Cardiac fibroblast (primary cell): ENCODE results near the gene PTPRCAP.

Experiments used
- DNase-seq, 2 donors: peaks; one replicate each; pipeline versions ENCODE4 v3.0.0 to v3.0.0-alpha.2; 2010; ENCODE audit warnings: low read depth in 2 of 2
- H3K4me3 ChIP-seq, 2 donors: replicated peaks in 1 of 2; 1 replicate in 1 of 2; 2 replicates in 1 of 2; pipeline ENCODE4 v1.5.1; 2011; ENCODE audit warnings: low read depth in 2 of 2, low read length in 2 of 2, mild to moderate bottlenecking in 2 of 2, moderate library complexity in 1 of 2
- TF ChIP-seq, protein P1 (sequence below): IDR thresholded peaks from one replicate; pipeline ENCODE4 v1.5.1; 2011; ENCODE audit warnings: low read depth, mild to moderate bottlenecking, low read length, inconsistent platforms

Gene PTPRCAP

DNA sequence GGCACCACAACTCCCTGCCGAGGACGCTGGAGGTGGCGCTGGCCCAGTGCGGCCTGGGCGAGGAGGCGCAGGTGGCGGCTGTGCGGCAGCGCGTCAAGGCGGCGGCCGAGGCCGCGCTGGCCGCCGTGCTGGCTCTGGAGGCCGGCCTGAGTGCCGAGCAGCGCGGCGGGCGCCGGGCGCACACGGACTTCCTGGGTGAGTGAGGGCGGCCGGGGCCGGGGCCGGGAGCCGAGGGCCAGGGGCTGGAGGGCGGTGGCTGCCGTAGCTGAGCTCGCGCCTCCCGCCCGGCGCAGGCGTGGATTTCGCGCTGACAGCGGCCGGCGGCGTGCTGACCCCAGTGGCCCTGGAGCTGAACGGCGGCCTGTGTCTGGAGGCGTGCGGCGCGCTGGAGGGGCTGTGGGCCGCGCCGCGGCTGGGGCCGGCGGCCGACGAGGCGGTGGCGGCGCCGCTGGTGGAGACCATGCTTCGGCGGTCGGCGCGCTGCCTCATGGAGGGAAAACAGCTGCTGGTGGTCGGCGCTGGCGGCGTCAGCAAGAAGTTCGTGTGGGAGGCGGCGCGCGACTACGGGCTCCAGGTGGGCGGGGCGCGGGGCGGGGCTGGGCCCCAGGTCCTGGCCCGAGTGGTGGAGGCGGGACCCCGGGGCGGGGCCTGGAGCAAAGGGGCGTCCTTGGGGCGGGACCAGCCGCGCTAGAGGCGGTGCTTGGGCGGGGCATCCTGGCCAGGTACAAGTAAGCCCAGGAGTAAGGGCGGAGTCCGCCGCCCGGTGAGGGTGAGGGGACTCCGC, 16.6 kb downstream of the PTPRCAP start:
- peak overlapping the region; percentile 21 to 49 for H3K4me3 ChIP-seq
- TF ChIP-seq, protein P1, sequence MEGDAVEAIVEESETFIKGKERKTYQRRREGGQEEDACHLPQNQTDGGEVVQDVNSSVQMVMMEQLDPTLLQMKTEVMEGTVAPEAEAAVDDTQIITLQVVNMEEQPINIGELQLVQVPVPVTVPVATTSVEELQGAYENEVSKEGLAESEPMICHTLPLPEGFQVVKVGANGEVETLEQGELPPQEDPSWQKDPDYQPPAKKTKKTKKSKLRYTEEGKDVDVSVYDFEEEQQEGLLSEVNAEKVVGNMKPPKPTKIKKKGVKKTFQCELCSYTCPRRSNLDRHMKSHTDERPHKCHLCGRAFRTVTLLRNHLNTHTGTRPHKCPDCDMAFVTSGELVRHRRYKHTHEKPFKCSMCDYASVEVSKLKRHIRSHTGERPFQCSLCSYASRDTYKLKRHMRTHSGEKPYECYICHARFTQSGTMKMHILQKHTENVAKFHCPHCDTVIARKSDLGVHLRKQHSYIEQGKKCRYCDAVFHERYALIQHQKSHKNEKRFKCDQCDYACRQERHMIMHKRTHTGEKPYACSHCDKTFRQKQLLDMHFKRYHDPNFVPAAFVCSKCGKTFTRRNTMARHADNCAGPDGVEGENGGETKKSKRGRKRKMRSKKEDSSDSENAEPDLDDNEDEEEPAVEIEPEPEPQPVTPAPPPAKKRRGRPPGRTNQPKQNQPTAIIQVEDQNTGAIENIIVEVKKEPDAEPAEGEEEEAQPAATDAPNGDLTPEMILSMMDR, result no peak
- DNase-seq, result peak; percentile 88 to 94

DNA sequence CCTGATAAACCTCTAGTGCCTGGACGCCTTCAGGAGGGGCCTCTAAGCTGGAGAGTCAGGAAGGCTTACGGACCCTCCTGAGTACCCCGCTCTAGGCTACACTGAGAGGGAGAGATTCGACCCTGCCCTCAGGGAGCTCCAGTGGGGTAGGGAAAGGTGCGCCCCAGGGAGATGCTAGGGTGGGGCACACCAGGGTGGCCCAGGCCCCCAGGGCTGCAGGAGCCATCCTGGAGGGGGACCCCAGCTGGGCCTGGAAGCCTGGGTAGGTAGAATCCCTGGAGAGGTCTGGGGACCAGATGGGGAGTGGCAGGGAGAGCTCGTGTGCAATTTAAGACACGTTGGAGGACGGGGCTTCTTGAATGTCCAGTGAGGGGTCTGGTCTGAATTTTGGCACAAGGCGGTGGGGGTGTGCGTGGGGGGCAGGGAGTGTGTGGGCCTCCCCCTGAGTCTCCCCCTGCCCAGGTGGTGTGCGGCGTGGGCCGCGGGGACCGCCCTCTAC, 17.3 kb downstream of the PTPRCAP start:
- peak overlapping the region; percentile 21 to 49 for H3K4me3 ChIP-seq
- DNase-seq, result no peak
- TF ChIP-seq, protein P1, result no peak

DNA sequence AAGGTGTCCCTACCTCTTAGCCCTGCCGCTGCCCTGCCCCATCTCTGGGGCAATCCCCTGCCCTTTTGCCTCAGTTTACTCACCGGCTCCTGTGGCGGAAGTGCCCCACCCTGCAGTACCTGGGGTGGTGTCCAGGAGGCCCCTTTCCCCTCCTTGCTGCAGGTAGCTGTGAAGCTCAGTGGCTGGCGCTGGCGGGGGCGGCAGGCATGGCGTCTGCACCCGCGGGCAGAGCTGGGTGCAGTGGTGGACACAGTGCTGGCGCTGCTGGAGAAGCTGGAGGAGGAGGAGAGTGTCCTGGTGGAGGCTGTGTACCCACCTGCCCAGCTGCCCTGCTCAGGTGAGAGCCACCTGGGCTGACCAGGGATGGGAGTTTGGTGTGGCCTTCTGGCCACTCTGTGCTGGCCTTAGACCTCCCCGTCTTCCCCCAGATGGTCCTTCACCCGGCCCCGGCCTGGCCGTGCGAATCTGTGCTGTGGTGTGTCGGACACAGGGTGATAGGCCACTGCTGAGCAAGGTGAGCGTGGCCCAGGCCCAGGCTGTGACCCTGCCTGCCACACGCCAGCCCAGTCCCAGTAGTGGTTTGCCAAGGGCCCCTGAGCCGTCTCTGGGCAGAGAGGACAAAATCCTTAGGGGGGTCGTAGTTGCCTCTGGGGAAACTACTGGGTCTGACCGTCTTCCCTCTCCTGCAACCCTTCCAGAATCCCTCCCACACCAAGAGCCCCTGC, 18.0 kb downstream of the PTPRCAP start:
- DNase-seq, result no peak
- TF ChIP-seq, protein P1, result no peak
- H3K4me3 ChIP-seq, result no peak overlapping the region

GRCh38 chr11:67418476-67419281, 18.8 kb downstream of the PTPRCAP start:
- no peak overlapping the region for H3K4me3 ChIP-seq
- TF ChIP-seq, protein P1, result no peak
- no peak for DNase-seq

DNA sequence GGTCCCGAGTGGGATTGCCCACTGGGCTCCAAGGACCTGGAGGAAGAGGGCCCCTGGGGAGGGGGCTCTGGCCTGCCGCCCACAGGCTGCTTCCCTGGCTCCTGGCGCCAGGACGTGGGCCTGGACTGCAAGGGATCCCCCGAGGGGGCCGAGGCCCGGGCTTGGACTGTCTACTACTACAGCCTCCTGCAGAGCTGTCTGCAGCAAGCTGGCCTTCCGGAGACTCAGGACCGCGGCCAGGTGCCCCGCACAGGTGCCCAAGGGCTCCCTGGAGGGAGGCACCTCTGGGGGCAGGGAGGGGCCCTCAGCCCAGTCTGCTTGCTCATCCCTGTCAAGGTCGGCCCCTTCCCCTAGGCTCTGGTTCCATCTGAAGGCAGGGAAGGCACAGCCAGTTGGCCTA, 20.1 kb downstream of the PTPRCAP start:
- DNase-seq, result no peak
- H3K4me3 ChIP-seq, result no peak overlapping the region
- TF ChIP-seq, protein P1, result no peak

DNA sequence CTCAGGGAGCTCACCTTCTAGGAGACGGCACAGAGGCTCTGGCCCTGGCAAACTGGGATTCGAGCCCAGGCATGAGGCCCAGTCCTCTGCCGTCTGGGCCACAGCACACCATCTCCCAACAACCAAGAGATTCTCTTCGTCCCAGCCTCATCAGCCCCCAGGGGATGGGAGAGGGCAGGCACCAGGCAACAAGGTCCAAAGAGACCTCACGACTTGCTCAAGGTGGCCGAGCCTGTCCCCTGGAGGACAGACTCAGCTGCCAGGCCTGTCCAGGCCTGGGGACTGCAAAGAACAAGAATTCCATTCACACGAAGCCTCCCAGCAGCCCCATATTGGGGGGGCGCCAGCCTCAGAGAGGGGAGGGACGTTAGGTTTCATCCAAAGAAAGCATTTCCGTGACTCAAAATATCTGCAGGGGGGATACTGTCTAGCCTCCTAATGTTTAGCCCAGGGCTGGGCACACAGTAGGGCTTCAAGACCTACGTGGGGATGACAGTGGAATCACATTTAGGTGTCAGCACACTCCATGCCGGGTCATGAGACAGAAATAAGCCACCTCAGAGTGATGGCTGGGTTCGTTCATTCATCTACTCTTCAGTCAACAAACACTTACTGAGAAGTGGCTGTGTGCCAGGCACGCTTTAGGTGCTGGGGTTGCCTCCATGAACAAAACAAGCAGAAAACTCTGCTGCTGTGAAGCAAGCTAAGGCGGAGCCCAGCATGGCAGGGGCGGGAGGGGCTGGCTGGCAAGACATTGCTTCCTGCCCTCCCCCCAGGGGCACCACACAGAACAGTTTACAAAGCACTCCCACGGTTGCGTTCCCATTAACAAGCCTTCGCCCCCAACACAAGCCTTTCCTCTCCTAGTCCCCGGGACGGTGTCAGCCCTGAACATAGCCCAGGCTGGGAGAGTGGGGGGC, 20.8 kb downstream of the PTPRCAP start:
- TF ChIP-seq, protein P1, result no peak
- peak in 1 of 2 donors; percentile 53 for DNase-seq

More for the DNA sequence above, 20.8 kb downstream of the PTPRCAP start:
- H3K4me3 ChIP-seq, result no peak overlapping the region
